Activated CD8-positive, alpha-beta memory T cell treated with anti-CD3 and anti-CD28 coated beads for 1 hour (primary cell): ENCODE measurements around the gene RCN2.
A peak's percentile ranks its signal among the peaks of the same experiment; 100 is the strongest.

Experiments used
- DNase-seq, 2 donors: peaks; one replicate each; pipeline ENCODE4 v3.0.0-alpha.2; 2020; ENCODE audit warnings: low read depth in 1 of 2; ENCODE audit errors: extremely low read depth in 1 of 2

RCN2 gene

DNA sequence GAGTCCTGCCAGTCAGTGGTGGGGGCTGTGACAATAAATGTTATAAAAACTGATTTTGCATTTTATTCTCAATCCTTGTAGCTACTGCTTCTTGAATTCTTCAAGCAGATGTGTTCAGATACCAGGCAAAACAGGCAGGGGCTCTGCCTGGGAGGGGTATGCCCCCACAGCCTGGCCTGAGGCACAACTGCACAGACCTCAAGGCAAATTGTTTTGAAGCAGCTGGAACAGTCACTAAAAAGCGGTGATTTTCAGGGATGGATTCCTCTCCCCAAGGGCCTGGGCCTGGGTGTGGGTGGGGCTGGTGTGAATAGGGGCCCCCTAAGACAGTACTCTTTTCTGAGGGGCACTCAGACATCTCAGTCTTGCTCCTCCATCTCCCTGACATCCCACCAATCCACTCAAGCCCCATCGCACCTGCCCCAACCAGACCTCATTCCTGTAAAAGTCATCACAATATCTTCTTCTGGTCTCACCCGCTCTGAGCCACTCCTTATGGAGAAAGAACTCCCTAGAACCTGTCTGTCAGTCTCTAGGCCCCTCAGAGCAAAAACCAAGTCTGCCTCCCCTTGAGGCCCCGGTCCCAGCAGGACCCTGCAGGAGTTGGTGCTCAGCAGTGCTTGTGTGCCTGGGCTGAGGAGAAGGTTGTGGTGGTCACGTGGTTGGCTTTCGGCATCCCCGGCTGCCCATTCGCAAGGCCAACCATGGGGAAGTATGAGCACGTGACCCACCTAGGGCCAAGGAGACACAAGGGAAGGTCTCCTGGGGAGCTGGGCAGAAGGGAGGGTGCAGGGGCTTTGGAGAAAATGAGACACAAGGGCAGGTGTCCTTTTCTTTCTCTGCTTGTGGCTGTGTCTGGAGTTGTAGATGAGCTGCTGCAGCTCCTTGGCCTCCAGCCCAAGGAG is 60.4 kb downstream of the RCN2 start:
- no peak for DNase-seq

- no peak for DNase-seq
Measured at GRCh38 chr15:76993114-76993725, 61.7 kb downstream of the RCN2 start.

DNA sequence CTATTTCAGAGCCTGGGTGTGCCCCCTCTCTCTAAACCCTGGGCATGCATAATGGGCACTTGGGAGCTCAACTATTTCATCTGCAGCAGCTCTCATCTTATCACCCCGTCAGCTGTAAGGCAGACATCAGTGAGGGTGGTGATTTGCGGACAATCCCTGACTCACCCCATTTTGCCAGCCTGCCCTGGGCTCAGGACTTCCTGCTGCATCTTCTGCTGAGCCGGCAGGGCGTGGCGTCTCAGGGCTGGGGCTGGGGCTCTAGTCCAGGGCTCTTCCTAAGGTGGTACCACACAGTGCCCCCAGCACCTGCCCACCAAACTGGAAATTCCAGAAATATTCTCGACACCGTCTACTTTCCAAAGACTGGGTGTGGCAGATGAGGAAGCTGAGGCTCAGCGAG is 62.5 kb downstream of the RCN2 start:
- peak in 1 of 2 donors; percentile 44 for DNase-seq

DNA sequence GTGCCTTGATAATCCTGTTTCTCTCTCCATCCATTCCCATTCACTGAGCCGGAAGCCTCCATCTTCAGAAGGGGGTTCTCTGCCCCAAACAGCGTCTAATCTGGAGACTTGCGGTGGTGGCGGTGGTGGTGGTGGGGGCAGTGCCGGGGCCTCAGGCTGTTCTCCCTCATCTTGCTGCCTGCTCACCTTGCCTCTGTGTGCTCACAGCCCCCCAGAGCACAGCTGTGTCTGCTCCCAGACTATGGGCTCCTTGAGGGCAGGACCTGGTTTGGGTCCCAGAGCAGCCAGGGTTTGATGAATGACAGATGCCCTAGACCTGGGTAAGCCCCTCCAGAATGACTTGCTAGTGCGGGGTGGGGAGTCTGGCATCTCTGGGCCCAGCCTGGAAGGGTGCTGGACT is 62.9 kb downstream of the RCN2 start:
- DNase-seq = no peak

GRCh38 chr15:76994971-76995945 is 63.7 kb downstream of the RCN2 start, which contains the start of gene PSTPIP1:
TSS of gene PSTPIP1 (plus strand) at chr15:76995126. CDS start at chr15:76995574, 448 bp downstream.
- peak in 1 of 2 donors; percentile 54 for DNase-seq

DNA sequence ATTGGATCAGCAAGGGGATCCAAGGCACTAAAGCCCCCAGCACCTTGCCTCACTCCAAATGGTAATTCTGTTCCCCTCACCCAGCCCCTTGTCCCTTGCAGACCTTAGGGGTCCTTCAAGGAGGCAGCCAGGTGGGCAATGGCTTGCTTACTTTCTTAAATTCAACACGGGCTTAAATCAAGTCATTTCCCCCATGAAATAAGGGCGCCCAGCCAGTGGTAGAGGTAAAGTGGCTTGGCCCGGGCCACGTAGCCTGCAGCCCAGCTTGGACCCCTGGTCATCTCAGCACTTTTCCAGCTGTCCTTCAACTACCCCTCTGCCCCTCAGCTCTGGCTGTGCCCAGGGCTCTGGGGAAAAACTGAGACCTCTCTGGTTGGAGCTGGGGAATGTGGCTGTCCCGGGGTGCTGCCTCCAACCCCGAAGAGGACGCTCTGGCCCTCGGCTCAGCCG is 64.6 kb downstream of the RCN2 start:
- DNase-seq = no peak

GRCh38 chr15:76996526-76997401 is 65.2 kb downstream of the RCN2 start:
- DNase-seq = peak in 1 of 2 donors; percentile 46

DNA sequence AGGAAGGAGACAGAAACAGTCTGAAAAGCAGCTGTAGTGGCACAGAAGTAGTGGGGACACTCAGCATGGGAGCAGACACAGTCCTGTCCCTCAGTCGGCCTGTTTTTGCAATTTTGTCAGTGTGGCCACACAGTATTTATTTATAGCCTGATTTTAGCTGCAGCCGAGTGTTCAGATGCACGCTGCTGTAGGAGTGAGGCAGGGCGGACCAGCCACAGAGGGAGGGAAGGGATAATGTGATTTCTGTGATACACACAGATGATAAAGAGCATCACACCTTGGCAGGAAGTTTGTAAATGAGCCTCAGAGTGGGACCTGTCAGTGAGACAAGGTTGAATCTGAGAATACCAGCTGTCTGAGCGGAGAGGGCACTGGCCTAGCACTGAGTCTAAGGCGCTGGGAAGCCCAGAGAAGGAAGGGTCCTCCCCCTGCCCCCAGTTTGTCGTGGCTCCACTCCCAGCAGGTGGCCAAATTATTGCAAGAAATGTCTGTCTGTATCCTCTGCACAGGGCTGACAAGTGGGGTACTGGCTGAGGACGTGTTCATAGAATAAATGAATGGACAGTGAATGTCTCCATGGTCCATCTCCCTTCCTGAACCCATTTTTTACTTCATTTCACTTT is 67.2 kb downstream of the RCN2 start:
- no peak for DNase-seq

- DNase-seq = no peak
Measured at GRCh38 chr15:76999996-77000395, 68.4 kb downstream of the RCN2 start.

DNA sequence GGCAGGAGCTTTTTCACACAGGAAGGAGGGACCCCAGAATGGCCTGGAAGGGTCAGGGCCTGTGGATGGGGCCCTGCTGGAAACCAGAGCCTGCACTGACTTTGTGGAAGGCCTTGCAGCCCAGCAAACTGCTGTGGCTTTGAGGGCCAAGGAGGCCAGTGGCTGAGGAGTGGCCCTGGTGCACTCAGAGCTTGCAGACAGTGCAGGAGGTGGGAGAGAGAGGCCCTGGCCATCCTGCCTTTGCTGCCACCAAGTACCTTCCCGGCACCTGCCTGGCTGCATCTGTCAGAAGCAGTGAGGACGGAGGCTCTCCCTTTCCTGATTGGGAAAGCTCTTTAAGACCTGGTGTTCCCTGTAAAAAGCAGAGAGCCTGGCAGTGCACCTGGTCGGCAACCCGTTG is 69.8 kb downstream of the RCN2 start:
- no peak for DNase-seq

DNA sequence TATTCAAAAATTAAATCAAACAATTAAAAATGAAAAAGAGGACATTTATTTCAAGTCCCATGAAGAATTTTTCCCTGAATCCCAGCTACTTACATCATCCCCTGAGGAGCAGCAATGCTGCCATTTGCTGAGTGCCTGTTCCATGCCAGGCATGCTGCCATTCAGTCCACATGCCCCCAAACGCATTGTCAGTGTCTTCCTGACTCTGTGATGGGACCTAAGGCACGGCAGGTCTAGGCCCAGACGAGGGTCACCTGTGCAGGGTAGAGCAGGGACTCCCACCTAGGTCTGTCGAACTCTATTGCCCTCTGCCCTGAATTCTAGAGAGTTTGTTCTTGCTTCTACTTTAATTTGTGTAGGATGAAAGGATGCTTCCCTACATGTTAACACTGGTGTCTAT is 70.4 kb downstream of the RCN2 start:
- DNase-seq = no peak

DNA sequence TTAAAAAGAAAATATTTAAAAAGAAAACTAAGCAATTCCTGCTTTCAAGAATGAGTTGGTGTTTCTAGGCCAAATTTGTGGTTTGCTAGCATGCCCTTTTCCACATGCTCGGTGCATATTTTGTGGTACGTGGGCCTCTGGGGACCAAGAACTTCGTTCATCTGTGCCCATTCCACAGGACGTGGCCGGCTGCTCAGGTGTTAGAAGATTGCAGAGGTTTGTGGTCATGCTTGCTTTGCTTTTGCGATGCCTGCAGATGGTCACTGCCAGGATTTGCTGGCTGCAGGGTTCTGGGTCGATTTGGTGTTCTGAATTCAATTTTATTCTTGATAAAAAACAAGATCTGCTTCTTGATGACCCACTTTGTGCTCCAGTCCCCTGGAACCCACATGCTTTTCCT is 70.9 kb downstream of the RCN2 start:
- DNase-seq = no peak

DNA sequence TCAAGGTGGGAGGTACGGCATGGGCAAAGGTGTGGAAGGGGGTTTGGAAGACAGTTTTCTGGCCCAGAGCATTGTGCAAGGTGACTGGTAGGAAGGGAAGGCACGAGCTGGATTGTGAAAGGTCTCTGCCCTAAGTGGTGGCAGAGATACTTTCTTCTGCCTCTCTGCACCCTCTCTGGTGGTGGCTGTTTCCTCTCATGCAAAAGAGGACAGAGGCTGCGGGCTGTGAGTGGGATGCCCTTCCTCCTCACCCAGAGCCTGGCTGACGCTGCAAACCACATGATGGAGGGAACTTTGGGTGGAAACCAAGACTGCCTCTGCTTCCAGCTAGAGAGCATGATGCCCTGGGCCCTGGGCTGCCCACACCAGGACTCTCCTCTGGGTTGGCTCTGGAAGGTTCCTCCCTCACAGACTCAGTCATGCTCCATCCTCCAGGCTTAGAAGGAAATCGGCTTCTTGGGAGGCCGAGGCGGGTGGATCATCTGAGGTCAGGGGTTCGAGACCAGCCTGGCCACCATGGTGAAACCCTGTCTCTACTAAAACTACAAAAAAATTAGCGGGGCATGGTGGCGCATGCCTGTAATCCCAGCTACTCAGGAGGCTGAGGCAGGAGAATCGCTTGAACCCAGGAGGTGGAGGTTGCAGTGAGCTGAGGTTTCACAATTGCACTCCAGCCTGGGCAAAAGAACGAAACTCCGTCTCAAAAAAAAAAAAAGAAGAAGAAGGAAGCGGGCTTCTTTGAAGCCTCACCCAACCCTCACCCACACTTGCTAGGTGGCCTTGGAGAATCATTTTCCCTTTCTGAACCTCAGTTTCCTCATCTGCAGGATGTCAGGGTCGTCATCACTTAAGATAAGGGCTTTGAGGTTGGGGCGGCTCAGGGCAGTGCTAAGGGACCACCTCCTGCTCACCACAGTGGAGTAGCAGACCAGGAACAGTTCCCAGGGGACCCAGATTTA is 71.7 kb downstream of the RCN2 start:
- no peak for DNase-seq
